ENCODE data around the gene TMEM176A.

The TMEM176A gene

GRCh38 chr7:150820148-150820547, 19.6 kb downstream of the TMEM176A start:
- no peak for DNase-seq

DNA sequence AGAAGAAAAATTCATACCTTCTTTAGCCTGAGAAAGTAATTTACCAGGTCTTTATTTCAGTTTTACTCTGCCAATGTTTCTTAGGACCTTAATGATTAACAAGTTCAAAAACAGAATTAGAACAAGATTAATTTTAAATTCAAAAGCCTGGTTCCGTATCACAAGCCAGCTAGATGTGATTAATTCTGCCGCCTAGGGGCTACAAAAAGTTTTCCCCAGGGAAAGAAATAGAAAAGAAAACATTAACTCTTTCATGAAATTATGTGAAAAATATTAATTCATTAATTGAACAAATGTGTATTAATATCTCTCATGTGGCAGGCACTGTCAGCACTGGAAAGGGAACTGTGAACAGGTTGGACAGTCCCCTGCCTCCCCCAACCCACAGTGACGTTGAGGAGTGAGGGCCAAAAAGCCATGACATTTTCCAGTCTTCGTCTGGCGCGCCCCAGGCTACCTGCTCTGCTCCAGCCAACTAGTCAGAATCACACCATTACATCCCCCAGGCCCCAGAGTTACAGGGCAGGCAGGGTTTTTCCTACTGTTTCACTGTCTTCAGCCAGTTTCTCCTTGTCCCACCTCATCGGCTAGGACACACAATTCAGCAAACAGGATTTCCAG, 20.1 kb downstream of the TMEM176A start:
- DNase-seq = no peak

DNA sequence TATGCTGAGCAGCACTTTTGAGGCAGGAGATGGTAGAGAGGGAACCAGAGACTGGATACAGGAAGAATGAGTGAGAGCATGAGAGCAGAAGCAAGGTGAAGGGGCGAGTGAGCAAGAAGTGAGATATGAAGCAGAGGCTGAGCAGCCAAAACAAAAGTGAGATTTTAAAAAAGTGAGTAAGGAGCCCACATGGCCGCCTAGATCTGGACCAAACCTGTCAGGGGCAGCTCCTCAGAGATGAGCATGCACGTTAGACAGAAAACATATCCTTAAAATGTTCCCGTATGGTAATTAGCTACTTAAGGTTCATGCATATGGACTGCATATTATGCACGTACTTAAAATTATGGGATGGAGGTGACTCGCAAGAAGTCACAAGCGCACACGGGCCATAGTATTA, 22.5 kb downstream of the TMEM176A start:
- DNase-seq = no peak

DNA sequence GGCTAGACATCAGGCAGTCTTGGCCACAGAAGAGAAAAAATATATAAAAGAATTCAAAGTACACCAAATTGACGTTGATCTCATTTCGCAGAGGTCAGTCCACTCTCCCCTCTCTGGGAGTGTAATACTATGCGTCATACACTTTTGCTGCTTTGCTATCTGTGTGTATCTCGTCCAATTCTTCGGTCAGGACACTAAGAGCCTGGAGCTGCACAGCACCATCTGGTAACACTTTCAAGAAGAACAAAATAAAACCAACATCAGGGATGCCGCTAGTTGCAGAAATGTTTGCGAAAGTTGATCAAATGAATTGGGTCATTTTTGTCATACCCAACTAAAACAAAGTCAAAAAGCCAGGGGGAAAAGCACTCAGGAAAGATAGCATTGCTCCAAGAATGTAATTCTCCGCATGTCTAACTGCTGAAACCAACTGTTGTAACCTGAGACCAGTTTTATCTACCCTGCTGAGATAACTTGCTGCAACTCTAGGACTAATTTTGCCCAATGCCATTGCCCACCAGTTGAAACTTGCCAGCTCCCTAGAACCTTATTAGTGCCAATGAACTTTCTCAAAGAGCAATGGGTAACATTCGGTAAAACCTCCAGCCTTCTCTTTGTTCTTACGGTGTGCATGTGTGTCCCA, 23.0 kb downstream of the TMEM176A start:
- DNase-seq = no peak

- DNase-seq = no peak
Measured at GRCh38 chr7:150824379-150825177, 24.0 kb downstream of the TMEM176A start.

DNA sequence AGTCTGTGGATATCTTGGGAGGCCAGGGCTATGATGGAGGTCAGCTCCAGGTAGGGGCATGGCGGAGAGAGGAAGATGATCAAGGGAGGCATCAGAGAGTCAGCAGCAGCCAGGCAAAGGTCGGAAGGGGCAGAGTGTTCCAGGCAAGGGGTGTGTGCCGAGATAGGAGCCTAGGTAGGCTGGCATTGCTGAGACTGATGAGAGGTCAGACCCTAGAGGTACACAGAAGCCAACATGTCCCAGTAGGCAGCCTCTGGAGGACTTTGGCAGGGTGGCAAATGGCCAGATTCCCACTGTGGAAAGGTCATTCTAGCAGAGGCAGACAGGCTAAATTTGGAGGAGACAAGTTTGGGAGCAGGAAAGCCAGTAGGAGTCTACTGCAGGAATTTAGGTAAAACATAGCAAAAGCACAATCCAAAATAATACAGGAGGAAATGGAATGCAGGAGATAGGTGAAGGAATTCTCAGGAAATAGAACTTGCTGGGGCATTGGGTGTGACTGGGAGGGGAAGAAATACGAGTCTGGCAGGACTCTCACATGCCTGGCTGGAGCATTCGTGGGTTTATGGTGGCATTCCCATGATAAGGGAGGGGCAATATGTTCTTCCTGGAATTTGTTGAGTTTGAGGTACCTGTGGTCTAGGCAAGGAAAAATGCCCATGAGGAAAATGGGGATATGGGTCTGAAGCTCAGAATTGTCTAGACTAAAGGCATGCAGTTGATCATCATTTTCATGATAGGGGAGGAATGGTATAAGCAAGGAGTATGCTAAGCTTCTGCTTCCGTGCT, 25.7 kb downstream of the TMEM176A start:
- no peak for DNase-seq

DNA sequence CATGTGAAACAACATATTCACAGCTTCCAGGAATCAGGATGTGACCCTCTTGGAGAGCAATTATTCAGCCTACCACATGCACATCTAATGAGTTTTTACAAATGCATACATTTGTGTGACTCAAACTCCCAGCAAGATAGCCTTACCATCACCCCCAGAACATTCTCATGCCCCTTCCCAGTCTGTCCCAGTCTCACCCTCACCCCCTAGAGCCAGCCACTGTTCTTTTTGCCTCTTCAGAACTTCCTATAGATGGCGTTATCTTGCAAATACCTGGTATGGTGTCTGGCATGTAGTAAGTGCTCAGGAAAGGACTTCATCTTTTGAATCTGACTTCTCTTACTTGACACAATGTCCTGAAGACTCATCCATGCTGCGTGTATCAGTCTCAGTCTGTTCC, 27.8 kb downstream of the TMEM176A start:
- DNase-seq = no peak

GRCh38 chr7:150829426-150829825, 28.9 kb downstream of the TMEM176A start:
- no peak for DNase-seq

DNA sequence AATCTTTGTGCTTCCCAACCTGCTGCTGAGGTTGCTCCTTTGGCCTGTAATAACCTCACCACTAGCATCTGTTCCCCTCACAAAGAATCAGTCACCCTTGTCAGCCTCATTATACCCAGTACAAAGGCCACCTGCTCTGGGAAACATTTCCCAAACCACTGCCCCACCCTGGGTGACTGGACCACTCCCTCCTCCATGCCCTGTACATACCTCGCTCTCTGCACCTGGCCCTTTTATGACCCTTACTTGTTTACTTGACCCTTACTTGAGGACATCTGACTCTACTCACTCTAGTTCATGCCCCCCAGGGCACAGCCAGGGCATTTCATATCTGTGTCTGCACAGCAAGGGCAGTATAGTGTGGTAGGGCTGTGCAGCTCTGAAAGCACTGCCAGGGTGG, 30.4 kb downstream of the TMEM176A start:
- DNase-seq = no peak

DNA sequence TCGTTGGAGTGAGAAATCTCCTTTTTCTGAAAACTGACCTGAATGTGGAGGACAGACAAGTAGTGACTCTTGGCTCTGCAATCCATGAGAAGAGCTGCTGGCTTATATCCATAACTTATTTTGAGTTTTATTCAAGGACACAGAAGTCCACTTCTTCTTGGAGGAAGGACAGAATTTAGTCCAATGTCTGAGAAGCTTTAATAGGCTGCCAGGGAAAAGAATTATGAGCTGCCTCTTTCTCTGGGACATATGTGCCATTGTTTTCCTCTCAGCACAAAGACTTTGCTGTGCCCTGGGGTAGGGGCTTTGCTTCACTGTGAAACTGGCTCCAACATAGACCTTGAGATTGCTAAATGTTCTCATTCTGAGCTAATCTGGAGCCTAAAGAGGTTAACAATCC, 31.3 kb downstream of the TMEM176A start:
- DNase-seq = no peak

DNA sequence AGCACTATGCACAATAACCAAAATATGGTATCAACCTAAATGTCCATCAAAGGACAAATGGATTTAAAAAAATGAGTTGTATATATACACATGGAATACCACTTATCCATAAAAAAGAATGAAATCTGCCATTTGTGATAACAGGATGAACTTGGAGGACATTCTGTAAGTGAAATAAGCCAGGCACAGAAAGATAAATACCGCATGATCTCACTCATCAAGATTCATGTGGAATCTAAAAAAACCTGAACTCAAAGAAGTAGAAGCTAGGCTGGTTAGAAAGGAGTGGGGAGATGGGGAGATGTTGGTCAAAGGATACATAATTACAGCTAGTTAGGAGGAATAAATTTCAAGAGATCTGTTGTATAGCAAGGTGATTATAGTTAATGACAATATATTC, 34.5 kb downstream of the TMEM176A start:
- DNase-seq = no peak

DNA sequence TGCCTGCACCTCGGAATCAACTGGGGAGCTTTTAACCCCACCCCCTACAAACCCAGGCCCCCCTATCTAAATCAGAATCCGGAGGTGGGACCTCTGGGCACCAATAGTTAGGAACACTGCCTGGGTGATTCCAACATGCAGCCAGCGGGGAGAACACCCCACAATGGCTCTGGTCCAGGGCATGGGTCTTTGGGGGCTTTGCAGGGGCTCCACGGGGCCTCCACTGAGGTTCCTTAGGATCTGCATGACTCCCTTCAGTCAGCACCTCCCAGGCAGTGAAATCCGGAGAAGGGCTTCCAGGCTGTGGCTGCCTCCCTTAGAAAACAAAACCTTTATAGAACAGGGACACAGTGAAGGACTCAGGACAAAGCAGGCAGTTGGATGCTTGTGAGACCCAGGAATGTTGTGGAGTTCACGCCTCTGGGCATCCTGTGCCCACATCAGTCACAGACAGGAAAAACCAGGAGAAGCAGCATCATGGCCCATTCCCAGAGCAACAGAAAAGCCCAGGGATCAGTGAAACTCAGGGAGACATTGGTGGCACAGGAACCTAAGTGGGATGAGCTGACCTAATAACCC, 35.2 kb downstream of the TMEM176A start:
- no peak for DNase-seq

DNA sequence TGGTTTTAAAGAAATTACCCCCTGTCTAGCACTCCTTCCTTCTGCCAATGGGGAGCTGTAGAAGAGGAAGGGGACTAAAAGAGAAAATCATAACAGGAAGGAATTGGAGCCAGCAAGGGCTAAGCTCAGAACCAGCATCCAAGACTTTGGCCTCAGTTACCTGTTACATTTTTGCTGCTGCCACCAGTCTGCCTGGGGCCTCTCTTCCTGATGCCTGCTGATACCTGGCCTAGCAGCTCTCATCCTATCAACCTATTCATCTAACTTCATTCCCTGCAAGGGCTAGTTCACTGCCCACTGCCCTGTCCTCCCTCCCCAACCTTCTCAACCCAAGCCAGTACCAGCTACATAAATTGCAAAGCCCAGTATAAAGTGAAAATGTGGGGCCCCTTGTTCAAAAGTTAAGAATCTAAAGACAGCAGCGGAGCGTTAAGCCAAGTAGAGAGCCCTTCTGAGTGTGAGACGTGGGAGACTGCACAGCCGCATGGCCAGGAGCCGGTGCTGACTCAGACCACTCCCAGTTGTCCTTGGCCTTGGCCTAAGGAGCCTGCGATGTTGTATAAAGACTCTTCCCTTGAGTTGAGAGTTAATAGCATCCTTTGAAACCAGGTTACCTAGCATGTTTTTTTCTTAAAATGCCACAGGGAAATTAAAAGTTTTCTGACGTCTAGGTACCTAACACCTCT, 38.5 kb downstream of the TMEM176A start:
- no peak for DNase-seq

- DNase-seq = no peak
Measured at GRCh38 chr7:150842018-150842417, 41.4 kb downstream of the TMEM176A start.

- DNase-seq = no peak
Measured at GRCh38 chr7:150842716-150843115, 42.1 kb downstream of the TMEM176A start.

DNA sequence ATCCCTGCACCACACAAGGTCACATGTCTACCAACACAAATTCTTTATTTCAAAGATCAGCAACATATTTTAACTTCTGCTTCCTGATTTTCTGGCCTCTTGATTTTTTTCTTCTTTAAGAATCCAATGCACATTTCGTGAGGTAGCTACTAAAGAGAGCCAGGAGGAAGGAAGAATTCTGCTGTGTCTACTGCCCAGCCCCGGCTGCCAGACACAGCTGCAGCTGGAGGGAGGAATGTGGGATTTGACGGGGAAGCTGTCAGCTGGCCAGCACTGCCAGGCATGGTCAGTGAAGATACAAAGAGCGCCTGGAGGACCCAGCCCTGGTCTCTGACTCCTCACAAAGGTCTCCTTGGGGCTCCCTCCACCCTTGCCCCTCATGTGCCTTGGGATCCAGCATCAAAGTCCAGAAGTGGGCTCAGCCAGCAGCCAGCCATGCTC, 44.9 kb downstream of the TMEM176A start:
- no peak for DNase-seq

DNA sequence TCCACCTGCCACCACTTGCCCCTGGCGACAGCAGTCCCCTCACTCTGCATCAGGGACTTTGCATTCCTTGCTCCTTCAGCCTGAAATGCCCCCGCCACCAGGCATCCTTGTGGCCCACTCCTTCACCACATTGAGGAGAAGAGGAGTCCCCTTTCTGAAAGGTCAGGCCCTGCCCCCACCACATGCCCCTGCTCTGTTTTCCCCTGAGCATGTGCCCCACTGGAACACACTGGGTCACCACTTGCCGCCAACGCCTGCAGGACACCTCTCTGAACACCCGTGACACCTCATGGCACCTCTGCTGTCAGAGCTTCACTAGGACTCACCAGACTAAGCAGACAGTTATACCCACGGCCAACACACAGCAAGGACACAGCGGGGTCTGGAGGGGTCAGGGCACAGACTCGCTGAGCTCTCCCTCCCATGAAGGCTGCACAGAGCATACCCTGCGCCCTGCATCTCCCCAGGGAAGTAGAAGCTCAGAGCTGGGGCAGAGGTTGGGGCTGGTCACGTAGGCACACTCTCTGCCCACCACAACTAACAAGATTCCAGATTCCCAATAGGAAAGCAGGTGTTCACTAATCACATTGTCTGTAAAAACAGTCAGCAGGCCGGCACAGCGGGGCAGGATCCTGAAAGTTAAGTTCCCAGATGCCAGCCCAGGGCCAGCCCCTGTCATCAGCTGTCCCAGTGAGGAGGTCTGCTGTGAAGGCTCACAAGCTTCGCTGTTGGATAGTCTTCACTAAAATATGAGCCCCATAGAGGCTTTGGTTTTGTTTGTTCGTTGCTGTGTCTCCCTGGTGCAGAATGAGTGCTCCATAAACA, 45.9 kb downstream of the TMEM176A start:
- no peak for DNase-seq

- DNase-seq = no peak
Measured at GRCh38 chr7:150847536-150847935, 47.0 kb downstream of the TMEM176A start.

- DNase-seq = no peak
Measured at GRCh38 chr7:150848111-150848510, 47.5 kb downstream of the TMEM176A start.

GRCh38 chr7:150848561-150849115, 48.1 kb downstream of the TMEM176A start:
- DNase-seq = no peak

- no peak for DNase-seq
Measured at GRCh38 chr7:150849204-150849775, 48.7 kb downstream of the TMEM176A start.

Data from NCI-H2029 treated with DMSO at 0.1 percent for 48 hours (cell line).